ENCODE measurements around the gene GAS7. TPM values are rescaled to one million over a fixed set of nuclear protein-coding genes. Genes with fewer than 3 reads are reported as not detected.
"Not testable (repeated sequence)": the region's sequence is repeated elsewhere in the genome, so short reads cannot be mapped to it uniquely, and the experiment has no call there.

The GAS7 gene
- total and polyA plus RNA-seq, 3 experiments from 2014 or later = 1.9 to 4.4 (median 3.3) TPM

DNA sequence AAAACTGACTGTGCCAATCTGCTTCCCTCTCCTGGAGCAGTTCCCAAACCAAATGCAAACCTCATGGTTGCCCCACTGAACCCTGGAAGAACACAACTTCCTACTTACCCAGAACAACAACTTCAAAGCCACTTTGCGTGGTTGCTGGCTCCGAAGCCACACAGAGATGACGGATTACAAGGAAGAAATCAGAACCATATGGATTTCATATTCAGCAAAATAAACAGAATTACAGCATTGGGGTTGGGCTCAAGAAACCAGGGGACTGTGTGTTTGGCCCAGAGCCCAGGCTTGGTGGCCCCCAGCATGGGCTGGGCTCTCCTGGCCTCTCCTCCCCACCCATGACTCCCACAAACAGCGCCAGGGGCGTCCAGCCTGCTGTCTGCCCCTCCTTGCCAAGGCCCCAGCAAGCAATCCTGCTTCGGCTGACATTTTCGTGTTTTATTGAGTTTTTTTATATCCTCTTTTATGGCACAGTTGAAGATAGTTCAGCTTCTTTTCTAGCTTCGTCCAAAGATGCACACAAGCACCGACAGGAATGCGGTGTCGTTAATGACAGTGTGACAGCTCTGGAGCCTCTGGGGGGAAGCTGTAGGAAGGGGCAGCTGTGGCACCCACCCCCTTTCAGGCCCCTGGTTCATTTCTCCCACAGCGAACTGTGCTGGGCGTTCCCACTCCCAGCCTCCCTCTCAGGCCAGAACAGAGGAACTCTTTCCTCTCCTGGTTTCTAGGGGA, 137.1 kb downstream of the GAS7 start:
- ChIA-PET CTCF (no interaction called here), POLR2A (no interaction called here)
- peak overlapping the region in 4 of 8 donors; percentile 9 to 54 (median 48) for H3K27ac Mint-ChIP-seq
- no peak for DNase-seq
- Histone ChIP-seq H3K27me3 (ENCODE audit: insufficient read depth, low read length, poor library complexity, severe bottlenecking) (no peaks in the 10 kb centered on the region), H3K9me3 (ENCODE audit: low read length) (no peaks in the 10 kb centered on the region), H3K27ac (ENCODE audit: low read depth, low read length) (no peak overlapping the region), H3K36me3 (ENCODE audit: insufficient read depth, low read length) (no peaks in the 10 kb centered on the region), H3K4me3 (ENCODE audit: low read length) (no peak overlapping the region), H3K4me1 (ENCODE audit: insufficient read depth, low read length) (peaks cover 6% of the 10 kb centered on the region)
- H3K9me3 Mint-ChIP-seq = peaks cover 0 to 4% (median 0%) of the 10 kb centered on the region in 5 donors
- peaks cover 0 to 10% (median 4%) of the 10 kb centered on the region in 3 donors for H3K36me3 Mint-ChIP-seq
- peaks cover 25 to 39% (median 31%) of the 10 kb centered on the region in 3 donors for H3K4me1 Mint-ChIP-seq
- no peak overlapping the region for H3K4me3 Mint-ChIP-seq
- no peaks in the 10 kb centered on the region for H3K27me3 Mint-ChIP-seq

DNA sequence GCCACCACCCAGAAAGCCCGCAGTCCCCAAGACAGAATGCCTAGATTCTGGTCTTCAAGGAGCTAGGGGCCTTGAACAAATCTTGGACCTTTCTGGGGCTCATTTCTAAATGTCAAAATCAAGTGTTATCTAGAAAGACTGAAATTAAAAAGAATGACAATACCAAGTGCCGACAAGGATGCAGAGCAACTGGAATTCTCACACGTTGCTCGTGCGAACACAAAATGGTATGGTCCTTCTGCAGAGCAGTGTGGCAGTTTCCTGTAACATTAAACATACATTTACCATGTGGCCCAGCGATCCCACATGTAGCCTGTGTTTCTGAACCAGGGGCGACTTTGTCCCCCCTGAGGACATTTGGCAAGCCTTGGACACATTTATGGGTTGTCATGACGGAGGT, 137.9 kb downstream of the GAS7 start:
- Histone ChIP-seq H3K36me3 (ENCODE audit: insufficient read depth, low read length) (no peaks in the 10 kb centered on the region), H3K9me3 (ENCODE audit: low read length) (no peaks in the 10 kb centered on the region), H3K4me1 (ENCODE audit: insufficient read depth, low read length) (peaks cover 6% of the 10 kb centered on the region), H3K27me3 (ENCODE audit: insufficient read depth, low read length, poor library complexity, severe bottlenecking) (no peaks in the 10 kb centered on the region), H3K27ac (ENCODE audit: low read depth, low read length) (no peak overlapping the region), H3K4me3 (ENCODE audit: low read length) (no peak overlapping the region)
- Mint-ChIP-seq H3K9me3 (peaks cover 0 to 4% (median 0%) of the 10 kb centered on the region in 5 donors), H3K27ac (peak overlapping the region in 1 of 8 donors; percentile 81), H3K36me3 (peaks cover 0 to 7% (median 6%) of the 10 kb centered on the region in 3 donors), H3K27me3 (no peaks in the 10 kb centered on the region), H3K4me3 (no peak overlapping the region), H3K4me1 (peaks cover 29 to 39% (median 31%) of the 10 kb centered on the region in 3 donors)
- DNase-seq = no peak
- ChIA-PET POLR2A (no interaction called here), CTCF (no interaction called here)

DNA sequence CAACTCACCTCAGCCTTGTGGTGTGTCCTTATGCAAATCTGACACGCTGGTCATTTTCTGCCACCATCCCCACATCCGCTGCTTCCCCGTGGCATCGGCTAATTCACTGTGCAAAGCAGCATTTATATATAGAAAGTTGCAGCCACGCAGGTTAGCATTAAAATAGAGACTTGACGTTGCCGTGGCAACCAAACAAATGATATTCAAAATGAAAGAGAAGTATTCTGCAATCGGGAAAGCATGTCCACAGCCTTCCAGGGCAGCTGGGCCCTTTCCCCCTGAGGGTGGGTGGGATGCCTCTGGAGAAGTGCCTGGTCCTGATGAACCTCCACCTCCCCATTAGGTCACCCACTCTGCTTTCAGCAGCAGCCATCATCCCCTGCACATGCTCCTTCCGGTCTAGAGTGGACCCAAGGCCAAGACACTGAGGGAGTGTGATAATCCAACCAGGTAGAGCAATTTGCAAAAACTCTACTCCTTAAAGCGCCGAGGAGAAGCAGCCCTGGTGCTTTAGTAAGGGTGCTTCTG, 138.7 kb downstream of the GAS7 start:
- H3K36me3 Mint-ChIP-seq = peaks cover 0 to 5% (median 0%) of the 10 kb centered on the region in 3 donors
- H3K27me3 Mint-ChIP-seq = peaks cover 0 to 2% of the 10 kb centered on the region in 2 donors
- no peak for DNase-seq
- H3K36me3 ChIP-seq (ENCODE audit: insufficient read depth, low read length) = no peaks in the 10 kb centered on the region
- no peak overlapping the region for H3K4me3 ChIP-seq (ENCODE audit: low read length)
- no peaks in the 10 kb centered on the region for H3K9me3 Mint-ChIP-seq
- peak overlapping the region in 2 of 7 donors; percentile 15 to 41 for H3K4me3 Mint-ChIP-seq
- H3K27ac ChIP-seq (ENCODE audit: low read depth, low read length) = no peak overlapping the region
- ChIA-PET POLR2A (no interaction called here), CTCF (no interaction called here)
- H3K4me1 ChIP-seq (ENCODE audit: insufficient read depth, low read length) = peaks cover 6% of the 10 kb centered on the region
- H3K9me3 ChIP-seq (ENCODE audit: low read length) = no peaks in the 10 kb centered on the region
- H3K27ac Mint-ChIP-seq = peak overlapping the region in 2 of 8 donors; percentile 17 to 77
- H3K4me1 Mint-ChIP-seq = peaks cover 29 to 37% (median 31%) of the 10 kb centered on the region in 3 donors
- H3K27me3 ChIP-seq (ENCODE audit: insufficient read depth, low read length, poor library complexity, severe bottlenecking) = no peaks in the 10 kb centered on the region

DNA sequence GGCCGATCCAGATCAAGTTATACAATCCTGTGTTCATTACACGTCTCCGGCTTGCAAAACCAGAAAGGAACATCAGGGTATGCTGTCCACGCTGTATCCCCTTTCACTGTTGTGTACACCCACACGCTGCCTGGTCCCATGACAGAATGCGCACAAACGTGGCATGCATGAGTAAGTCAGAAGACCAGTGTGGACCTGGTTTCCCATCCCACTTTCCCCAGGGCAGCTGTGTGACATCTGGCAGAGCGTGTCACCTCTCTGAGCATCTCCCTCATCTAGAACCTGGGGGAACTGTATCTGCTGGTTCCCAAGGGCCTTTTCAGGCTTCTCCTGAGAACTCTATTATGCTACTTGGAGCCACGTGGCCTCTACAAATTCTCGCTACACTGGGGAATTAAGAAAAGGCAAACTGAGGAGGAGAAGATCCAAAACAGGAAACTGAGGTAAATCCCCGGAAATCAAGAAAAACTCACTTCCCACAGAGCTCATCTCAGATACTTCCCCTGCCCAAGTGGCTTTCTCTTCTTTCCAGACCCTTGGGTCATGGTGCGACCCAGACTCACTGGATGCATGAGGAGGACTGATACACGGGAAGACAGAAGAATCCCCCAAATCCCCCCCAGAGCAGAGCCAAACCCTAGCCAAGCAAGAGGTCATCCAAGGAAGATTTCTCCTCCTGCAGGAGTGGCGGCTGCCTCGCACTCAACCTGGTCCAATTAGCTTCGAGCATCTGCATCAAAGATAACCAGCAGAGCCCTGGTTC, 139.3 kb downstream of the GAS7 start:
- no peak for DNase-seq
- H3K4me3 ChIP-seq (ENCODE audit: low read length) = no peak overlapping the region
- Mint-ChIP-seq H3K9me3 (no peaks in the 10 kb centered on the region), H3K36me3 (peaks cover 0 to 5% (median 0%) of the 10 kb centered on the region in 3 donors), H3K27me3 (peaks cover 0 to 2% of the 10 kb centered on the region in 2 donors), H3K27ac (peak overlapping the region in 3 of 8 donors; percentile 17 to 85 (median 77)), H3K4me3 (peak overlapping the region in 2 of 7 donors; percentile 15 to 19), H3K4me1 (peaks cover 28 to 33% (median 31%) of the 10 kb centered on the region in 3 donors)
- H3K4me1 ChIP-seq (ENCODE audit: insufficient read depth, low read length) = peaks cover 6% of the 10 kb centered on the region
- ChIA-PET CTCF (no interaction called here), POLR2A (no interaction called here)
- no peaks in the 10 kb centered on the region for H3K27me3 ChIP-seq (ENCODE audit: insufficient read depth, low read length, poor library complexity, severe bottlenecking)
- H3K9me3 ChIP-seq (ENCODE audit: low read length) = no peaks in the 10 kb centered on the region
- H3K27ac ChIP-seq (ENCODE audit: low read depth, low read length) = no peak overlapping the region
- no peaks in the 10 kb centered on the region for H3K36me3 ChIP-seq (ENCODE audit: insufficient read depth, low read length)

DNA sequence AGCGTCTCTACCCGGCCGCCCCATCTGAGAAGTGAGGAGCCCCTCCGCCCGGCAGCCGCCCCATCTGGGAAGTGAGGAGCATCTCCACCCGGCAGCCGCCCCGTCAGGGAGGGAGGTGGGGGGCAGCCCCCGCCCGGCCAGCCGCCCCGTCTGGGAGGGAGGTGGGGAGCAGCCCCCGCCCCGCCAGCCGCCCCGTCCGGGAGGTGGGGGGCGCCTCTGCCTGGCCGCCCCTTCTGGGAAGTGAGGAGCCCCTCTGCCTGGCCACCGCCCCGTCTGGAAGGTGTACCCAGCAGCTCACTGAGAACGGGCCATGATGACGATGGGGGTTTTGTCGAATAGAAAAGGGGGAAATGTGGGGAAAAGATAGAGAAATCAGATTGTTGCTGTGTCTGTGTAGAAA, 140.9 kb downstream of the GAS7 start:
- CTCF ChIA-PET; POLR2A ChIA-PET; H3K27ac ChIP-seq (ENCODE audit: low read depth, low read length); DNase-seq; H3K4me3 ChIP-seq (ENCODE audit: low read length); H3K9me3 ChIP-seq (ENCODE audit: low read length); H3K36me3 ChIP-seq (ENCODE audit: insufficient read depth, low read length); H3K4me1 ChIP-seq (ENCODE audit: insufficient read depth, low read length); H3K9me3 Mint-ChIP-seq; H3K4me3 Mint-ChIP-seq; H3K27me3 Mint-ChIP-seq; H3K36me3 Mint-ChIP-seq; H3K27ac Mint-ChIP-seq; H3K27me3 ChIP-seq (ENCODE audit: insufficient read depth, low read length, poor library complexity, severe bottlenecking): not testable (repeated sequence)
- H3K4me1 Mint-ChIP-seq = peaks cover 16 to 23% (median 17%) of the 10 kb centered on the region in 3 donors

DNA sequence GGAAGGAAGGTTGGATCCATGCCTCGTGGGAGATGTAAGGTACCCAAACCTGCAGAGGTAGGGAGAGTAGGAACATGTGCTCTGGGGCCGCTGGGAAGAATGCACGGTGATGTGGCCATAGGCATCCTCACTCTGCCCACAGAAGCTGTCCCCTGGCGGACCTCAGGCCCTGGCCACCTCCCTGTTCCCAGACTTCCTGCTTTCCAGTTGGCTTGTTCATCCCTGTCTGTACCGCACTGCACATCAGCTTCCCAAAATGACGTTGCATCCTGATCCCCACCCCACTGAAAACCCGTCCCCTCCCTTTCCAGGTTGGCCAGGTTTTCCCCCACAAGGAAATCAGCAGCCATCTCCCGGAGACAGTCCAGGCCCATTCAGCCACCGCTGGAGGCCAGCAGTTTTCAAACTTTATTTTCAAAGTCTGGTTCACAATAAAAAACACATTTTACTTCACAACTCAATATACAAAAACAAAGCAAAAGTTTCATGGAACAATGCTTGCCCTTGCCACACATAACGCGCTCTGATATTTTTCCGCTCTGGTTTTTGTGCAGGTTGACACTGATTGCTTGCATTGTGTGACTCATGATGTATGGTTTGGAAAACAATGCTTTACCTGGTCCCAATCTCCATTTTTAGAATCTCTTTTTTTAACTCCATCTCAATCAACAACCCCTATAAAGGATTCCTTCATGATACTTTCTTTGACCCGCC, 143.0 kb downstream of the GAS7 start:
- ChIA-PET CTCF (no interaction called here), POLR2A (no interaction called here)
- Mint-ChIP-seq H3K4me1 (peaks cover 27 to 33% (median 27%) of the 10 kb centered on the region in 3 donors), H3K36me3 (peaks cover 0 to 5% (median 0%) of the 10 kb centered on the region in 3 donors), H3K27me3 (peaks cover 0 to 2% of the 10 kb centered on the region in 2 donors), H3K4me3 (no peak overlapping the region), H3K9me3 (no peaks in the 10 kb centered on the region), H3K27ac (peak overlapping the region in 2 of 8 donors; percentile 4 to 51)
- no peaks in the 10 kb centered on the region for H3K9me3 ChIP-seq (ENCODE audit: low read length)
- no peak for DNase-seq
- H3K27ac ChIP-seq (ENCODE audit: low read depth, low read length) = no peak overlapping the region
- no peaks in the 10 kb centered on the region for H3K36me3 ChIP-seq (ENCODE audit: insufficient read depth, low read length)
- peaks cover 6% of the 10 kb centered on the region for H3K4me1 ChIP-seq (ENCODE audit: insufficient read depth, low read length)
- no peak overlapping the region for H3K4me3 ChIP-seq (ENCODE audit: low read length)
- no peaks in the 10 kb centered on the region for H3K27me3 ChIP-seq (ENCODE audit: insufficient read depth, low read length, poor library complexity, severe bottlenecking)

DNA sequence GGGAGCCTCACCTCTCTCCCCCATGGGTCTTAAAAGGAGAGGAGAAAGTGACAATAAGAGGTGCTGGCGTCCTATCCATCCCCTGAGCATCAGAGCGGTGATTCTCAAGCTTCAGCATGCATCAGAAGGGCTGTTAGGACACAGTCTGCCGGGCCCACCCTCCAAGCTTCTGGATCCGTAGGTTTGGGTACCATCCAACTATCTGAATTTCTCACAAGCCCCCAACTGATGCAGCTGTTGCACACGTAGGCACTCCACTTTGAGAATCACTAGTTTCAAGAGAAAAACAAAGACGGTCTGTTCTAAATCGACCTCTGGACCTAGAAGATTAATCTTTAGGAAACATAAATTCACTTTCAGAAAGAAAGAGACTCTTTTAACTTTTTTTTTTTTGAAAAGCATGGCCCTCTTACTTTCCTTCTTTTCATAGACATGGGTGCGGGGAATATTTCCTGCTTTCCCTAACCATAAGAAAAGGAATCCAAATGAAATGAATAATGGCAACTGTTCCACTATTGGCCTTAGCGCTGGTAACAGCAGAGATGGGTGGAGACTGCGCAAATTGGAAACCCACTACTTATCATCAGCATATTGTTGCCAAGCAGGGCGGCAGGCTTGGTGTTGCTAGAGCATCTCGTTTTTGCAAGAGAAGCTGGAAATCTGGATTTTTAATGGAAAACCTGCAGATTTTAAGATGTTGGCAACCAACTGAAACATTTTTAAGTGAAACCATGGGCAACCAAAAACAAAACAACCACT, 144.4 kb downstream of the GAS7 start:
- no peak overlapping the region for H3K4me3 ChIP-seq (ENCODE audit: low read length)
- H3K9me3 Mint-ChIP-seq = peaks cover 0 to 1% (median 0%) of the 10 kb centered on the region in 5 donors
- H3K36me3 ChIP-seq (ENCODE audit: insufficient read depth, low read length) = no peaks in the 10 kb centered on the region
- H3K36me3 Mint-ChIP-seq = peaks cover 0 to 5% (median 0%) of the 10 kb centered on the region in 3 donors
- H3K4me1 Mint-ChIP-seq = peaks cover 24 to 28% (median 25%) of the 10 kb centered on the region in 3 donors
- peaks cover 6% of the 10 kb centered on the region for H3K4me1 ChIP-seq (ENCODE audit: insufficient read depth, low read length)
- no peak for DNase-seq
- no peaks in the 10 kb centered on the region for H3K27me3 ChIP-seq (ENCODE audit: insufficient read depth, low read length, poor library complexity, severe bottlenecking)
- H3K27ac ChIP-seq (ENCODE audit: low read depth, low read length) = no peak overlapping the region
- POLR2A ChIA-PET = no interaction called here
- no peak overlapping the region for H3K4me3 Mint-ChIP-seq
- H3K9me3 ChIP-seq (ENCODE audit: low read length) = no peaks in the 10 kb centered on the region
- no peak overlapping the region for H3K27ac Mint-ChIP-seq
- H3K27me3 Mint-ChIP-seq = peaks cover 0 to 2% of the 10 kb centered on the region in 2 donors
- CTCF ChIA-PET = no interaction called here

Data from CD8-positive, alpha-beta memory T cell (primary cell).